HepG2 (cell line): ENCODE data around the gene TBC1D1. TPM values are rescaled to one million over a fixed set of nuclear protein-coding genes. Genes with fewer than 3 reads are reported as not detected.

Experiments
- ARID5B ChIP-seq: IDR thresholded peaks from 2 replicates; pipeline ENCODE4 v1.4.0; 2020; ENCODE audit warnings: mild to moderate bottlenecking, missing genetic modification reagents
- ATF1 ChIP-seq: IDR thresholded peaks from 2 replicates; pipeline ENCODE4 v1.6.1; 2016; ENCODE audit warnings: mild to moderate bottlenecking, control low read depth
- CREBL2 ChIP-seq: sonication (generic); formaldehyde crosslinking; IDR thresholded peaks from 2 replicates; pipeline ENCODE4 v1.8.1; 2023; ENCODE audit warnings: missing genetic modification reagents, mild to moderate bottlenecking, borderline replicate concordance
- HDAC2 ChIP-seq: sonication (generic); formaldehyde crosslinking; IDR thresholded peaks from 2 replicates; pipeline ENCODE4 v1.4.0; 2020; ENCODE audit warnings: missing genetic modification reagents
- HOXA3 ChIP-seq: sonication (generic); formaldehyde crosslinking; IDR thresholded peaks from 2 replicates; pipeline ENCODE4 v1.5.0; 2020; ENCODE audit warnings: missing genetic modification reagents
- IRF1 ChIP-seq: sonication (generic); formaldehyde crosslinking; IDR thresholded peaks from 2 replicates; pipeline ENCODE4 v1.4.0; 2020; ENCODE audit warnings: low read depth, mild to moderate bottlenecking, missing genetic modification reagents
- JUND ChIP-seq: sonication (generic); formaldehyde crosslinking; IDR thresholded peaks from 2 replicates; pipeline ENCODE4 v1.8.0; 2022; ENCODE audit warnings: mild to moderate bottlenecking, missing genetic modification reagents
- KDM5B ChIP-seq: sonication (generic); formaldehyde crosslinking; IDR thresholded peaks from 2 replicates; pipeline ENCODE4 v1.4.0; 2020; ENCODE audit warnings: missing genetic modification reagents, mild to moderate bottlenecking, borderline replicate concordance
- NR2F2 ChIP-seq: IDR thresholded peaks from 2 replicates; pipeline ENCODE4 v1.6.1; 2012; ENCODE audit warnings: low read depth, inconsistent platforms, borderline replicate concordance
- PRMT3 ChIP-seq: sonication (generic); formaldehyde crosslinking; IDR thresholded peaks from 2 replicates; pipeline ENCODE4 v1.8.1; 2022; ENCODE audit warnings: low read depth, mild to moderate bottlenecking, moderate library complexity, missing genetic modification reagents, borderline replicate concordance
- RAD21 ChIP-seq: fragments of 450-650 bp; formaldehyde crosslinking; IDR thresholded peaks from 2 replicates; pipeline ENCODE4 v1.5.0; 2020; ENCODE audit warnings: mild to moderate bottlenecking
- SMARCC2 ChIP-seq: fragments of 450-650 bp; IDR thresholded peaks from 2 replicates; pipeline ENCODE4 v1.6.1; 2017; ENCODE audit warnings: antibody characterized with exemption, mild to moderate bottlenecking
- SRY ChIP-seq: sonication (generic); formaldehyde crosslinking; IDR thresholded peaks from 2 replicates; pipeline ENCODE4 v1.8.0; 2022; ENCODE audit warnings: mild to moderate bottlenecking, missing genetic modification reagents
- SSRP1 ChIP-seq: IDR thresholded peaks from 2 replicates; pipeline ENCODE4 v1.6.1; 2016; ENCODE audit warnings: control low read depth
- THYN1 ChIP-seq: sonication (generic); formaldehyde crosslinking; IDR thresholded peaks from 2 replicates; pipeline ENCODE4 v1.8.1; 2023; ENCODE audit warnings: low read depth, mild to moderate bottlenecking, moderate library complexity, missing genetic modification reagents, borderline replicate concordance
- TP53 ChIP-seq: sonication (generic); formaldehyde crosslinking; conservative IDR thresholded peaks from 2 replicates; pipeline ENCODE4 v1.4.0; 2020; ENCODE audit warnings: missing genetic modification reagents
- ZNF282 ChIP-seq: fragments of 450-650 bp; IDR thresholded peaks from 2 replicates; pipeline ENCODE4 v1.6.1; 2018; ENCODE audit not compliant: partially characterized antibody
- ZNF431 ChIP-seq: sonication (generic); formaldehyde crosslinking; IDR thresholded peaks from 2 replicates; pipeline ENCODE4 v1.9.0; 2022; ENCODE audit warnings: missing genetic modification reagents, low read depth, mild to moderate bottlenecking, borderline replicate concordance
- ZNF446 ChIP-seq: sonication (generic); formaldehyde crosslinking; IDR thresholded peaks from 2 replicates; pipeline ENCODE4 v1.5.0; 2020; ENCODE audit warnings: mild to moderate bottlenecking, missing genetic modification reagents
- ZNF468 ChIP-seq: sonication (generic); formaldehyde crosslinking; IDR thresholded peaks from 2 replicates; pipeline ENCODE4 v1.8.0; 2022; ENCODE audit warnings: mild to moderate bottlenecking, moderate library complexity, missing genetic modification reagents
- ZNF550 ChIP-seq: sonication (generic); formaldehyde crosslinking; IDR thresholded peaks from 2 replicates; pipeline ENCODE4 v1.4.0; 2020; ENCODE audit warnings: mild to moderate bottlenecking, missing genetic modification reagents, borderline replicate concordance
- ZNF570 ChIP-seq: sonication (generic); formaldehyde crosslinking; IDR thresholded peaks from 2 replicates; pipeline ENCODE4 v1.4.0; 2020; ENCODE audit warnings: mild to moderate bottlenecking, missing genetic modification reagents, borderline replicate concordance
- ZNF7 ChIP-seq: IDR thresholded peaks from 2 replicates; pipeline ENCODE4 v1.6.1; 2016; ENCODE audit warnings: missing biosample characterization, missing genetic modification reagents
- polyA plus RNA-seq, 8 experiments: library from polyadenylated mRNA; depleted of rRNA in 3 of 8; stranded (reverse) in 7 of 8; unstranded in 1 of 8; fragments of >200 nt; fragmentation: Illumina TruSeq in 4 of 8; extraction: Trizol in 4 of 8; gene quantifications; 2 replicates each; pipeline versions ENCODE4 v1.2.1 to v1.2.3, GENCODE V29; 2011 to 2016; ENCODE audit warnings: low read depth in 4 of 8, missing spikeins in 1 of 8, mixed read lengths in 1 of 8; ENCODE audit not compliant: insufficient read depth in 1 of 8
- total RNA-seq, 5 experiments: library from RNA; depleted of rRNA; stranded (reverse); fragments of >200 nt; fragmentation: Illumina TruSeq; extraction: Trizol; gene quantifications; 2 replicates each; pipeline ENCODE4 v1.2.3, GENCODE V29; 2016; ENCODE audit warnings: low read depth in 1 of 5
- TF ChIP-seq, protein P1 (sequence below): sonication (generic); formaldehyde crosslinking; IDR thresholded peaks from 2 replicates; pipeline ENCODE4 v1.4.0; 2020; ENCODE audit warnings: missing genetic modification reagents, mild to moderate bottlenecking, borderline replicate concordance
- TF ChIP-seq, protein P2 (sequence below): IDR thresholded peaks from 2 replicates; pipeline ENCODE4 v1.6.1; 2016; ENCODE audit warnings: mild to moderate bottlenecking

The TBC1D1 gene
- total and polyA plus RNA-seq, 2 of the 13 experiments (the other 11 are each of a cell fraction or from before 2014, with no cell fraction given) = 37.3 to 62.8 TPM

DNA sequence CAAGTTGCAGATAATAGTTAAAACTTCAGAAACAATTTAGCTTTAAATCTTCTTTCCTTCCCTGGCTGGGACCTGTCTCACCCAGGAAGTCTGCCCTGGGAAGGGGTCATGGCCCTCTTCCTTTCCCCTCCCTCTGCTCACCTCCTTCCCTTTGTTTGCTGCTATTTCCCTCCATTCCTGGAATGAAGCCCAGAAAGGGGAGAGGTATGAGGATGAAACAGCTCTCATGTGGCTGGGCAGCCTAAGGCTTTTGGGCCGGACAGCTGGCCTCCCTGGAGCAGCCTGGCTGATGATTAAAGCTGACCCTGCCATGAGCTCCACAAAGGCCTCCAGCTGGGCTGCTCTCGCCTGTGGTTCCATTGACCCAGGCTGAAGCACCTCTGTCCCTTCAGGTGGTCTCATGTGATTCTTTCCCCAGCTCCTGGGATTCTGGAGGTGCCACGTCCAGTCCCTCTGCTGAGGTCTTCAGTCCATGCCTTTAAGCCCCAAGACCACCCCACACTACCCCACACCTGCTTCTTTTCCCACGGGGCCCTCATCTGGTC, 271.4 kb downstream of the TBC1D1 start (continued):
- TF ChIP-seq NR2F2 = peak; percentile 74; the same call in 1 of the 2 replicates
- no peak for TF ChIP-seq JUND (CRISPR knock-in tag)
- TF ChIP-seq SMARCC2 = no peak
- TF ChIP-seq, protein P1, sequence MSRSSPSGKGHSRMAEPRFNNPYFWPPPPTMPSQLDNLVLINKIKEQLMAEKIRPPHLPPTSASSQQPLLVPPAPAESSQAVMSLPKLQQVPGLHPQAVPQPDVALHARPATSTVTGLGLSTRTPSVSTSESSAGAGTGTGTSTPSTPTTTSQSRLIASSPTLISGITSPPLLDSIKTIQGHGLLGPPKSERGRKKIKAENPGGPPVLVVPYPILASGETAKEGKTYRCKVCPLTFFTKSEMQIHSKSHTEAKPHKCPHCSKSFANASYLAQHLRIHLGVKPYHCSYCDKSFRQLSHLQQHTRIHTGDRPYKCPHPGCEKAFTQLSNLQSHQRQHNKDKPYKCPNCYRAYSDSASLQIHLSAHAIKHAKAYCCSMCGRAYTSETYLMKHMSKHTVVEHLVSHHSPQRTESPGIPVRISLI (CRISPR knock-in tag) = no peak
- TF ChIP-seq ARID5B (CRISPR knock-in tag) = peak; percentile 95
- no peak for TF ChIP-seq ATF1
- TF ChIP-seq ZNF550 = no peak
- no peak; the same call in 1 of the 2 replicates for TF ChIP-seq ZNF431 (CRISPR knock-in tag)
- TF ChIP-seq HOXA3 = peak; percentile 85
- peak; percentile 68; the same call in 1 of the 2 replicates for TF ChIP-seq KDM5B (CRISPR knock-in tag)
- peak; percentile 92 for TF ChIP-seq HDAC2 (CRISPR knock-in tag)
- no peak for TF ChIP-seq CREBL2 (CRISPR knock-in tag)
- TF ChIP-seq ZNF446 = no peak
- no peak for TF ChIP-seq THYN1 (CRISPR knock-in tag)
- no peak for TF ChIP-seq ZNF468 (CRISPR knock-in tag)
- TF ChIP-seq RAD21 (CRISPR knock-in tag) = peak; percentile 30; the same call in 1 of the 2 replicates
- no peak for TF ChIP-seq TP53 (CRISPR knock-in tag)
- TF ChIP-seq, protein P2, sequence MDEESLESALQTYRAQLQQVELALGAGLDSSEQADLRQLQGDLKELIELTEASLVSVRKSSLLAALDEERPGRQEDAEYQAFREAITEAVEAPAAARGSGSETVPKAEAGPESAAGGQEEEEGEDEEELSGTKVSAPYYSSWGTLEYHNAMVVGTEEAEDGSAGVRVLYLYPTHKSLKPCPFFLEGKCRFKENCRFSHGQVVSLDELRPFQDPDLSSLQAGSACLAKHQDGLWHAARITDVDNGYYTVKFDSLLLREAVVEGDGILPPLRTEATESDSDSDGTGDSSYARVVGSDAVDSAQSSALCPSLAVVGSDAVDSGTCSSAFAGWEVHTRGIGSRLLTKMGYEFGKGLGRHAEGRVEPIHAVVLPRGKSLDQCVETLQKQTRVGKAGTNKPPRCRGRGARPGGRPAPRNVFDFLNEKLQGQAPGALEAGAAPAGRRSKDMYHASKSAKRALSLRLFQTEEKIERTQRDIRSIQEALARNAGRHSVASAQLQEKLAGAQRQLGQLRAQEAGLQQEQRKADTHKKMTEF (CRISPR knock-in tag) = peak; percentile 83
- TF ChIP-seq ZNF282 = no peak
- TF ChIP-seq ZNF570 (CRISPR knock-in tag) = no peak
- TF ChIP-seq SSRP1 (CRISPR knock-in tag) = peak; percentile 34; the same call in 1 of the 2 replicates
- no peak for TF ChIP-seq SRY (CRISPR knock-in tag)
- no peak for TF ChIP-seq IRF1
- no peak for TF ChIP-seq PRMT3
- no peak for TF ChIP-seq ZNF7 (CRISPR knock-in tag)
